Esophagus squamous epithelium (tissue), 4 donors: ENCODE measurements around the gene ADAM22.

Source experiments
- CTCF ChIP-seq, 6 experiments: fragments of 450-650 bp in 4 of 6; fragments of 200-600 bp in 2 of 6; sonication (generic) in 2 of 6; IDR thresholded peaks; one replicate each; pipeline ENCODE4 v1.5.1; 2016 to 2019; ENCODE audit warnings: antibody characterized with exemption in 6 of 6, mild to moderate bottlenecking in 4 of 6, moderate library complexity in 4 of 6
- POLR2A ChIP-seq, 4 donors: fragments of 450-650 bp; IDR thresholded peaks; one replicate each; pipeline ENCODE4 v1.6.1; 2017; ENCODE audit warnings: antibody characterized with exemption in 4 of 4, mild to moderate bottlenecking in 4 of 4, moderate library complexity in 3 of 4

- TF ChIP-seq POLR2A (IDR thresholded peaks at IDR 0.05) (no peak), CTCF (IDR thresholded peaks at IDR 0.05) (no peak)
Observed at GRCh38 chr7:88215295-88215694, 281.2 kb downstream of the ADAM22 start.
